ENCODE measurements around the gene GRAMD1A.

GRAMD1A gene

DNA sequence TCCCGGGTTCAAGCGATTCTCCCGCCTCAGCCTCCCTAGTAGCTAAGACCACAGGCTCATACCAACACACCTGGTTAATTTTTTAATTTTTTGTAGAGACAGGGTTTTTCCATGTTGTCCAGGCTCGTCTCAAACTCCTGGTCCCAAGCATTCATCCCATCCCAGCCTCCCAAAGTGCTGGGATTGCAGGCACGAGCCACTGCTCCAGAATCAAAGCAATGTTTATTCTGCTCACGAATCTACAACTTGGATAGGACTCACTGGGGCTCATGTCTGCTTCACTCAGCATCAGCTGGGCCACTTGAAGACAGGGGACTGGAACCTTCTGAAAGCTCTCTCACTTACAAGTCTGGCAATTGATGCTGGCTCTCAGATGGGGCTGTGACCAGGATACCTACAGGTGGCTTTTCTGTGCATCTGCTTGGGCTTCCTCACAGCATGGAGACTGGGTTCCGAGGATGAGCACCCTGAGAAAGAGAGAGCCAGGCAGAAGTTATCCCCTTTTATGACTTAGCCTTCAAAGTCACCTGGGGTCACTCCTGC, 27.9 kb upstream of the GRAMD1A start:
- TF ChIP-seq, protein P1, sequence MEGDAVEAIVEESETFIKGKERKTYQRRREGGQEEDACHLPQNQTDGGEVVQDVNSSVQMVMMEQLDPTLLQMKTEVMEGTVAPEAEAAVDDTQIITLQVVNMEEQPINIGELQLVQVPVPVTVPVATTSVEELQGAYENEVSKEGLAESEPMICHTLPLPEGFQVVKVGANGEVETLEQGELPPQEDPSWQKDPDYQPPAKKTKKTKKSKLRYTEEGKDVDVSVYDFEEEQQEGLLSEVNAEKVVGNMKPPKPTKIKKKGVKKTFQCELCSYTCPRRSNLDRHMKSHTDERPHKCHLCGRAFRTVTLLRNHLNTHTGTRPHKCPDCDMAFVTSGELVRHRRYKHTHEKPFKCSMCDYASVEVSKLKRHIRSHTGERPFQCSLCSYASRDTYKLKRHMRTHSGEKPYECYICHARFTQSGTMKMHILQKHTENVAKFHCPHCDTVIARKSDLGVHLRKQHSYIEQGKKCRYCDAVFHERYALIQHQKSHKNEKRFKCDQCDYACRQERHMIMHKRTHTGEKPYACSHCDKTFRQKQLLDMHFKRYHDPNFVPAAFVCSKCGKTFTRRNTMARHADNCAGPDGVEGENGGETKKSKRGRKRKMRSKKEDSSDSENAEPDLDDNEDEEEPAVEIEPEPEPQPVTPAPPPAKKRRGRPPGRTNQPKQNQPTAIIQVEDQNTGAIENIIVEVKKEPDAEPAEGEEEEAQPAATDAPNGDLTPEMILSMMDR (IDR thresholded peaks at IDR 0.05) = no peak
- TF ChIP-seq ZFX (IDR thresholded peaks at IDR 0.05; ENCODE audit: borderline replicate concordance) = no peak

DNA sequence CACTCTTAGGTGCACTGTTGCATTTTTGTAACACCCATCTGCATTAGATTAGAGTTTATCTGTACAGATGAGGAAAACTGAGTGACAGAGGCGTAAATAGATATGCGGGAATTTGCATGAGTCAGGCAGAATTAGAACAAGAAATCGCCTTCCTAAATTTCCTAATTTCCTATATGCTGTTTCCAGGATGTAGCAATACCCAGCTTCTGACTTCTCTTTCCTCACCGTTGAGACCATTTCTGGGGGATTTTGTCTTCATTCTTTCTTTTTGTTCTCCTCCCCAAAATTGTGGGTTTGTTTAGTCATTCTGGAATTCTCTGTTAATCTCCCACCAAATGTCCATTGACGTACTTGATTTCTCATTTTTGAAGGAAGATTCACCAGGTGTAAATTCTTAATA, 25.5 kb upstream of the GRAMD1A start:
- no peak overlapping the region for H3K27ac ChIP-seq
- TF ChIP-seq, protein P1 (IDR thresholded peaks at IDR 0.05) = no peak
- TF ChIP-seq ZFX (IDR thresholded peaks at IDR 0.05; ENCODE audit: borderline replicate concordance) = no peak

More for the DNA sequence above, 27.9 kb upstream of the GRAMD1A start:
- H3K27ac ChIP-seq = no peak overlapping the region

DNA sequence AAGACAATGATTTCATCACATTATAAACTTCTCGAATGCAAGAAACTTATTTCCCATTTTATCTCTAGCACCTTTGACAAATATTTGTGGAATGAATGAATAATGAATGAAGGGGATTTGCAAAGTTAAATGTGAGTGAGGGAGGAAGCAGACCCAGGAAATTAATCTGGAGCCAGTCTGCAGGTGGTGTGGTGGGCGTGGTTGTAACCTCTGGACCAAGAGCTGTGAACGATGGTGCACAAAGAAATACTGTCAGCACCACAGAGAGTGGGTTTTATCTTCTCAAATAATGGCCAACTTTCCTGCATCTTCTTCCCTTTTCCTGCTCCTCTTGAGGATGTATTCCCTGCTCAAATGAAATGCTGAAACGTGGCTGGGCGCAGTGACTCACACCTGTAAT, 25.1 kb upstream of the GRAMD1A start:
- TF ChIP-seq, protein P1 (IDR thresholded peaks at IDR 0.05) = no peak
- TF ChIP-seq ZFX (IDR thresholded peaks at IDR 0.05; ENCODE audit: borderline replicate concordance) = no peak
- H3K27ac ChIP-seq = no peak overlapping the region

DNA sequence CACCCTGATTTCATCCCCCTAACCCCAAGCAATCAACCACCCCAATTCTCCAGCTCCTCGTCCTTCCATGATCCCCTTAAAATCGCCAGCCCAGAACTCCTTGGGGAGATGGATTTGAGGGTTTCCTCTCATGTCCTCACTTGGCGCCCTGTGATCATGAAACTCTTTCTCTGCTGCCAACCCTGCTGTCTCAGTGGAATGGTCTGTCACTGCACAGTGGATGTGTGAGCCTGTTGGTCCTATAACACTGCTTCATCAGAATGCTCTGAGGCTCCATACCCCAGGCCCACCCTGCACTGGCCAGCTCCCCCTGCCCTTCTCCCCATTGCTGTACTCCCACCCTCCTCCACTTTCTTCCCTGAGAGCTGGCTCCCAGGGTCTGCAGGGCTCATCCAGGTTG, 23.5 kb upstream of the GRAMD1A start:
- no peak overlapping the region for H3K27ac ChIP-seq
- TF ChIP-seq ZFX (IDR thresholded peaks at IDR 0.05; ENCODE audit: borderline replicate concordance) = no peak
- TF ChIP-seq, protein P1 (IDR thresholded peaks at IDR 0.05) = no peak

DNA sequence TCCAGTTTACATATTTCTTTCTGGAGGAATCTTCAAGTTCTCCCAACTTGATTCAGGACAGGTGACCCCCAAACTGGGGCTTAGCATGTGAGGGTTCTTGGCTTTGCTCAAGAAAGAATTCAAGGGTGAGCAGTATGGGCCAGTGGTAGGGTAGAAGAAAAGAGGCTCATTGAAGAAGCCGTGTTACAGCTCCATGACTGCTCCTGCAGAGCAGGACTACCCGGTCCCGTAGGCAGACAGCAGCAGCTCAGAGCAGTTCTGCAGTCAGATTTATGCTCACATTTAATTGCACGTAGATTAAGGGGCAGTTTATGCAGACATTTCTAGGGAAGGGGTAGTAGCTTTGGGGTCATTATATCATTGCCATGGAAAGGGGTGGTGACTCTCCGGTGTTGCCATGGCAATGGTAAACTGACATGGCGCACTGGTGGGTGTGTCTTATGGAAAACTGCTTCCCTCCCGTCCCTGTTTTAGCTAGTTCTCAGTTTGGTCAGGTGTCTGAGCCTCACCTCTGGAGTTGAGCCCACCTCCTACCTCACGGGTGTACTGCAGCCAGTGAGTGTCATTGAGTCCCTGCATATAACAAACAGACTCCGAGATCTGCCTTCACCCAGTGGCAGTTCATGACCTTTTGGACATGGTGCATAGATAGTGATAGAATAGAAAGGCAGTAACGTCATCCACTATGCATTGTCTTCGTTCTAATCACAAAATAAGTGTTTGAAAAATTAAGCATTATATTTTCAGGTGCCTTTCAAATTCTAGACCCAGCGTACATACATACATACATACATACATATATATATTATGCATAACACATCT, 20.1 kb upstream of the GRAMD1A start:
- TF ChIP-seq, protein P1 (IDR thresholded peaks at IDR 0.05) = no peak
- no peak for TF ChIP-seq ZFX (IDR thresholded peaks at IDR 0.05; ENCODE audit: borderline replicate concordance)
- H3K27ac ChIP-seq = no peak overlapping the region

DNA sequence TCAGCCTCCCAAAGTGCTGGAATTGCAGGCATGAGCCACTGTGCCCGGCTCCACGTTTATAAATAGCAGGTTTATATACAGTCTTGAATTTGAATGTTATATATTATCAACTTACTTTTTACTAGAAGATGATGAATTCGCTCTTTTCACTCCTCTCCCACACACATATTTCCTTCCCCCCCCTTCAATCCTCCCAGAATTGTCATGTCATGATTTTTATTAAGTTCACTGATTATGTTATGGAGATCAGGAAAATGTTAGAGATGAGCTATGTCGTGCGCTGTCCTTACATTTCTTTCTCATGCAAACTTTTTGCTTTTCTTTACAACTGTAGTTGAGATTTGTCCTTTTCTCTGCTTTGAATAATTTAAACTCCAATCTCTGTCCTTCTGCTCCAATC, 17.8 kb upstream of the GRAMD1A start:
- no peak overlapping the region for H3K27ac ChIP-seq
- TF ChIP-seq ZFX (IDR thresholded peaks at IDR 0.05; ENCODE audit: borderline replicate concordance) = no peak
- TF ChIP-seq, protein P1 (IDR thresholded peaks at IDR 0.05) = no peak

DNA sequence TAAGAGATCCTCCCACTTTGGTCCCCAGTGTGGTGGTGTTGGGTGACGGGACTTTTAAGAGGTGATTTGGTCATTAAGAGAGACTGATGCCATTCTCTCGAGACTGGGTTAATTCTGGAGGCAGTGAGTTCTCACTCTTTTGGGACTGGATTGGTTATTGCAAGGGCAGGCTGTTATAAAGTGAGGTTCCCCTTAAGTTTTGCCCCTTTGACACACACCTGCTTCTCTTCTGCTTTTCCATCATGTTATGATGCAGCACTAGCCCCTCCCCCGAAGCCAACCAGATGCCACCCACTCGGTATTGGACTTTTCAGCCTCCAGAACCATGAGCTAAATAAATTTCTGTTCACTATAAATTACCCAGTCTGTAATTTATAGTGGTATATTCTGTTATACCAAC, 16.3 kb upstream of the GRAMD1A start:
- no peak for TF ChIP-seq ZFX (IDR thresholded peaks at IDR 0.05; ENCODE audit: borderline replicate concordance)
- TF ChIP-seq, protein P1 (IDR thresholded peaks at IDR 0.05) = no peak
- no peak overlapping the region for H3K27ac ChIP-seq

Data from 22Rv1 (cell line).